Activated CD4-positive, CD25-positive, alpha-beta regulatory T cell treated with anti-CD3 and anti-CD28 coated beads, Interleukin-2, amount 50 U/mL, for 24 hours (primary cell): ENCODE data around the gene IKZF2.

ENCODE experiments used
- ATAC-seq, 2 donors: fragments of 150-1000 bp; cut with Tn5 transposase; one replicate each; pipeline ENCODE4 v1.10.0; 2021; ENCODE audit warnings: mild to moderate bottlenecking in 1 of 2, moderate library complexity in 1 of 2

The IKZF2 gene

DNA sequence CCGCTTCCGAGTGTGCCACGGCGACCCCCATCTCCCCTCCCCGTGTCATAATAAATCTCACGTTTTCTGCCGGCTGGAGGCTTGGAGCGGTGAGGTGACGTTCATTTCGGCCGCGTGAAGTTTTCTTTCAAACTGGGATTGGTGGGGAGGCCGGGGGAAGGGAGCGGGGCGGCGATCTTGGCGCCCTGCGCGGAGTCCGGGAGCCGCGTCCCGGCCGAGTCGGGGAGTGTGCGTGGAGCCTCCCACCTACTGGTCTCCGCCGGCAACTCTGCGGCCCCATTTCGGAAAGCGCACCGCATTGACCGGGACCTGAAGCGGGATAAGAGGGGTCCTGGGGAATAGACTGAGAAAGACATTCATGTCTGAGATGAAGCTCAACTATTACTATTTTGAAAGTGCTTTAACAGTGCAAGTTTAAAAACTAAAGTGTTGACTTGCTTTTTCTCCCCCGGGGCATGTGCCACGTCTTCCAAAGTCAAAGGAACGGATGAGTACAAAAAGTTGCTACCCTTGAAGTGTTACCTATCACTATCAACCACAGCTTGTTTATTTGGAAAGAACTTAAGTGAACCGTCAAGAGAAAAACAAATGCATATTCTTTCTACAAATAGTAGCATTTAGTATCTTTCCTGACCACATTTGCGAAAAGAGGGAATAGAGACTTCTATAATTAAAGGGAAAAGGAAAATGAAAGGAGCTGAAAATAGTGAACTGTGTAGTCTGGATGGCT lies 818 bp upstream of the IKZF2 start:
- ATAC-seq: peak; percentile 1 to 3

DNA sequence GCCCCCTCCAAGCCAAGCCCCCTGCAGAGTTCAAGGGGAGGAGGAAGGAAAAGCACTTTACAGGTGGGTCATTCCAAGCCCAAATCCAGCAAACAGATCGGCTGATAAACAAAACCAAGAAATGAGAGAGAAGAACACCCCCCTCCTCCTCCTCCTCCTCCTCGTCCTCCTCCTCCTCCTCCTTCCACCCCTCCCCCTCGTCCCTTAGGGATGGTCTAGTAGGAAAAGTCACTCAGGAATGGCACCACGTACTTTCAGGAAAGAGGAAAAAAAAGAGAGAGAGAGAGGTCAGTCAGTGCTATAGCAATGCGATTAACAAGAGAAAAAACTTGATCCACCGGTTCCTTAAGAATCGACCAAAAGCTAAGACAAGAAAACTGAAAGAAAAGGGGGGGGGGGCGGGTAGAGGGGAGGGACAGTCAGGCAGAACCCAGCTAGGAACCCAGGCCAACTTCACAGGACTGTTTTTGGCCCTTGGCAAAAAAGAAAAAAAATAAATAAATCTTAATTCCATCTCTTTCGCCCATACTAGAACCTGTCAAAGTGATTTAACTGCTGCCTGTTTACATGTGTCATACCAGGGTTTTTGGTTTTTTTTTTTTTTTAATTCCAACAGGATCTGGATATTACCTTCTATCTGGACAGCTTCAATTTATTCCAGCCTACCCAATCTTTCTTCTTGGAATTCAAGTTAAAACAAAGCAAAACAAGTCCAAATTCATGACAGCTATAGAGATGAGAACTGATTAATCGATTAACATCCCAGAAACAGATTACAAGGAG lies 906 bp downstream of the IKZF2 start:
- ATAC-seq: no peak

DNA sequence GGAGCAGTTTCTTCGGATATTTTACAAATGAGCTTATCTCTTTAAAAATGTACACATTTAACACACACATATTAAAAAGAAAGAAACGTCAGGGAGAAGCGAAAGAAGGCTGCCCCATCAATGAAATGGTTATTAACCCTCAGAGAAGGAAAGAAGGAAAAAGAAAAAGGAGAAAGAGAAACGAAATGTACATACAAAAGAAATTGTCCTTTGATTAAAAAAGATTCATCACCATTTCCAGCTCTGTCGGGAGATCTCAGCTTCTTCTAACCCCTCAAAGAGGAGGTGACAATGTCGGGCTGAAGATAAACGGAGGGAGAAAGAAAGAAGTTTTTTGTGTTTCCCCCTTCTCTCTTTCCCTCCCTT lies 1.5 kb downstream of the IKZF2 start:
- ATAC-seq: no peak

DNA sequence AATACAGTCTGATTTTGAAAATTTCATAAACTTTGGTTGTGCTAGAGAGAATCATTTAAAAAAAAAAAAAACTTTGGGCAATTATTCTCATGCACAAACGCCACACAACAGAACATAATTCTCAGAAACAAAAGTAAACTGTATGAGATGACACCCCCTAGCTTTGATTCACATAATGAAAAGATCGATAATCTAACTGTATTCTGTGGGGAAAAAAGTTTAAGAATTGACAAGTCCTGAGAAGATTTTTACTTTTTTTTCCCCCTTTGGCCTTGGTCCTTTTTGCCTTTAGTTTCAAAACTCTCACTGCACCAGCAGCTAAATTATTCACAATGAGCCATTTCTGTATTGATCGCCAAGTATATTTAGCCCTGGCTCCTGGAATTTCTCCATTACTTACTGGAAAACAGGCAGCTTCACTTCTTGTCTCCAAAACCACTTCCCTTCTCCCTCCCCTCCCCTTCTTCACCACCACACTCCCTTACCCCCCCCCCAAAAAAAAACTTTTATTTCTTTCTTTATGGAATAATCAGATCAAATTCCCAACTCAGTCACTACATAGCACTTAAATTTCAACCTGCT lies 2.0 kb downstream of the IKZF2 start:
- ATAC-seq: no peak

DNA sequence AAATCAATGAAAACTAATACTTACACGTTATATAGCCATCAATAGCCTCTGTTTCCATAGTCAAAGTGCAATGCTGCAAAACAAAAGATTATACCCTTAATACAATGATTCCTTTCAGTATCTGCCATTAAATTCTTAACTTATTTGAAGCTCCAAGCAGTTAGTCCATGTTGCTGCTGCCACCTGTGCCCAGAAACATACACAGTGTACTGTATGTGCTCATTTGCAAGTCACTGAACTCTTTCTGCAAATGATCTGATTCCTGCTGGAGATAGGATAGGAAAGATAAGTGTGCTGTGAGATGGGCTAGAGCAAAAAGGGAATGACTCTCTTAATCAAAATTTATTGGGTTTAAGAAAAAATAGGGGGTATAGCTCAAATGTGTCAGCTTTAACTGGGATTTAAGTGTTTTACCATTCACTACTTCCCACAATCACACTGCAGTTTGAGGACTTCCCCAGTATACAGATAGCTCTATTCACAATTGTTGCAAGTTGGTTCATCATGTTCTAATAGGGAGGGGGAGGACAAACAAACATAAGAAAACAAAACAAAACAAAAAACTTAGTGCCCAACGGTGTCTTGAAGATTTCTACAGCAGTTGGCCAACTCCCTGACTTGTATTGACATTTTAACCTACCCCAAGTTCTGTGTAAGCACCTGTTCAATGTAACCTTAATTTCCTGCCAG lies 2.7 kb downstream of the IKZF2 start:
- no peak for ATAC-seq

DNA sequence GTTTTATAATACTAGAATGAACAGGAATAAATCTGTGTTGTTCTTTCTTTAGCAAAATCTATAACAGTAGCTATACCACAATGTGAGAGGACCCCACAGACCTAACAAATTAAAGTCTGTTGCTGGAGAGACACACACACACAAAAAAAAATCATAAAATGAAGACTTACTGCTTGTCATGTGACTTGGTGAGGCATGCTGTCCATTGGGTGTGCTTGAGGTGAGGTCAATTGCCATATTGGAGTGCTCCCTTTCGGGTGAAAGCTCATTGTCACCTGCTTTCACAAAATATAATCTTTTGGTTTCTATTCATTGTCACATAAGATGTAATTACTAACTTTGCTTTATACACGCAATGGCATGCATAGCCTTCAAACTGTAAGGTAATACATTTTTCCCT lies 3.9 kb downstream of the IKZF2 start:
- ATAC-seq: peak; percentile 37 to 40

DNA sequence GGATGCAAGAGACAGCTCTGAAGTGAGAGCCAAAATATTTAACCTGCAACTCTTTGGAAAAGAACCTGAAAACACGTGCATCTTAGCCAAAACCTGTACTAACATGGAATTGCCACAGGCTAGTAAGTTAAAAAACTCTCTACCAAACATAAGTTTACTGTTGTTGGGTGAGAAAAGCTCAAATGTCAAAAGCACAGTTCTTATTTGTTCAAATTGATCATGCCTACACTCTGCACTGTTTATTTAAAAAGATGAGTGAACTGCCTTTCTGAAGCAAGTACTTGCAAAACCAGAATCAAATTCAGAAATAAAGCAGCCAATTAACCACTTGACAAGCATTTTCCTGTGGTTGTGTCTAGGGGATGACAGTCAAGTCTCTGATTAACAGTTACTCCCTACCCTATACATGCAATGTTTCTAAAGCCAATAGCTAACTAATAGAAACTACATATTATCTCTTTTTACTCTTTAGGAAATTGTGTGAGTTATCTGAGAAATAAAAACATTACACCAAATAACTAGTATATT lies 5.6 kb downstream of the IKZF2 start:
- peak; percentile 55 to 65 for ATAC-seq

DNA sequence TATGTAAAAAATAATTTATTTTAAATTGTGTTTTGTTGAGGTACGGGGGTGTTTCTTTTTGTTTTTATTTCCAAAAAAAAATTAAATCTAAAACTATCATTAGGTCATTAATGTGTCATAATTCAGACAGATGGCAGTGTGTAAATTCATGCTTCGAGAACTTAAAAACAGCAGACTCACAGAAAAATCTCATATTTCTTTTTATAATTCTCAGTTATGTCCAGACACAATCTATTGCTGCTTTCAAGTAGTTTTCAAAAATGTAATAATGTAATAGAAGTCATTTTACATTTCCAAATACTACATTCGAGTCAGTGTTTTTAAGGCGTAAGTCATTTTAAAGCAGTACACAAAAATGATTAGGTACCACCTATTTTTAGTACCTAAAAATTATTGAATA lies 14.3 kb downstream of the IKZF2 start:
- ATAC-seq: no peak

DNA sequence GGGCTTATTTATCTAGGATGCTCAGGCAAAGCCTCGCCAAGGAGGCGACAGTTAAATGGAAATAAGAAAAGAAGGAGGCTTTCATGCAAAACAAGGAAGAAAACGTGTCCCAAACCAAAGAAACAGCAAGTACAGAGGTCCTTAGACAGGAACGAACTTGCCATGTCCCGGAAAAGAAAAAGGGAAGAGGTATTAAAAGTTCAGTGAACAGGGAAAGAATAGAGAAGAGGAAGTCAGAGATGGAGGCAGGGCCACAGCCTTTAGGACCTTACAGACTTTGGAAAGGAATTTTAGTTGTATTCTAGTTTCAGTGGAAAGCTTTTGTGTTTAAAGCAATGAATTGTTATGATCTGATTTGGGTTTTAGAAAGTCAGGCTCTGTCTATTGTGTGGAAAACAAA lies 22.1 kb downstream of the IKZF2 start:
- ATAC-seq: no peak

DNA sequence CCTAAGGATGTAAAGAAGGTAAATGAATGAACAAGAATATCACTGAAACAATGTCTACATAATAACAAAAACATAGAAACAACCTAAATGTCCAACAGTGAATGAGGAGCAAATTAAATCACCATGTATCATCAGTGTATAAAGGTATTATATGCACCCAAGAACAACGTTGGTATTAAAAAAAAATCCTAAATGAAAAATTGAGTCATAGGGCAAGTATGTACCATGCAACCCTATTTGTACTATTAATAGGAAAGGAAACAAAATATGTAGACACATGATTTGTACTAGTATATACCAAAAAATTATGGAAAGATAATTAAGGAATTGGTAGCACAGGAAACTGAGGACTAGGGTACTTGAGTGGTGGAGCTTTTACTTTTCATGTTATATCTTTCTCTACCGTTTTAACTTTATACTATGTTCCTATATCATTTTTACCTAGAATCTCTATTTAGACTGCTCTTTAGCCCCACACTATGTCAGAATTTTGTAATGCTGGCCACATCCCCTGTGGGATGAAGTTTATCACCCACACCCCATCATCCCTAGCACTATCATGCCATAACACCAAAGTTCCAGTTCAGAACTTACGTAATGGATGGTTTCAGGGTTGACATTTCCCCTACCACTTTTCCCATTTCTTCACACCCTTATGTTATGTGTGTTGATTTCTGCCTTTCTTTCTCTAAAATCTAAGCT lies 25.6 kb downstream of the IKZF2 start:
- ATAC-seq: peak; percentile 65 to 66

DNA sequence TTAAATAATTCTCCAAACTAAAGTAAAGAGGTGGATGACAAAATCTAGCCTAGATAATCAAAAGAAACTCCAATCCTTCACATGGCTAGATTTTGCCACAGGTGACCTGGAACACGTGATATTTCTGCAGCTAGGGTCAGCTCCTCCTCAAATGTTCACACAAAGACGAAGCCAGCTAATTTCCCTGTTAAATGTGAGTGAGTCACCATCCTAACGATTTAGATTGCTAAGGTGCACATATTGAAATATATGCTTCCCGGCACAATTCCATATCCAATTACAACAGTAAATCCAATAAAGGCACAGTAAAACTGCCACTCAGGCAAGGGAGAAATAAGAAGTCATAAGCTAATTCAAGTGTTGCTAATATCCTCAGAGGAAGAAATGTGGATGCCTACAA lies 28.7 kb downstream of the IKZF2 start:
- ATAC-seq: no peak

DNA sequence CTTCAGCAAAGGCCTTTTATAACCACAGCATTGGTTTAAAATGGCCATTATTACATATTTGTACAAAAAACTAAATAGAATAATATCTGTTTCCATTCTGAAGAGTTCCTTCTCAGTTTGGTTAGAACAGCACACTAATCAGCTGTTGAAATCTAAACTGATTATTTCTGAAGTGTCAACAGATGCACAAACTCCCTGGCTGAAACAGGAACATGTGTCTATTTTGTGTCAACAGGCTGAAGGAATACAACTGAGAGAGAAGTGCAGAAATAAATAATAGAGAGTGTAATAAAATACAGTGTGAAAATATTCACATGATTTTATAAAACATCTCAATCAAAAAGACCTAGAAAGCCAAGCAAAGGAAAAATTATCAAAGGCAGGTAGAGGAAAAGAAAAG lies 29.7 kb downstream of the IKZF2 start:
- ATAC-seq: no peak

DNA sequence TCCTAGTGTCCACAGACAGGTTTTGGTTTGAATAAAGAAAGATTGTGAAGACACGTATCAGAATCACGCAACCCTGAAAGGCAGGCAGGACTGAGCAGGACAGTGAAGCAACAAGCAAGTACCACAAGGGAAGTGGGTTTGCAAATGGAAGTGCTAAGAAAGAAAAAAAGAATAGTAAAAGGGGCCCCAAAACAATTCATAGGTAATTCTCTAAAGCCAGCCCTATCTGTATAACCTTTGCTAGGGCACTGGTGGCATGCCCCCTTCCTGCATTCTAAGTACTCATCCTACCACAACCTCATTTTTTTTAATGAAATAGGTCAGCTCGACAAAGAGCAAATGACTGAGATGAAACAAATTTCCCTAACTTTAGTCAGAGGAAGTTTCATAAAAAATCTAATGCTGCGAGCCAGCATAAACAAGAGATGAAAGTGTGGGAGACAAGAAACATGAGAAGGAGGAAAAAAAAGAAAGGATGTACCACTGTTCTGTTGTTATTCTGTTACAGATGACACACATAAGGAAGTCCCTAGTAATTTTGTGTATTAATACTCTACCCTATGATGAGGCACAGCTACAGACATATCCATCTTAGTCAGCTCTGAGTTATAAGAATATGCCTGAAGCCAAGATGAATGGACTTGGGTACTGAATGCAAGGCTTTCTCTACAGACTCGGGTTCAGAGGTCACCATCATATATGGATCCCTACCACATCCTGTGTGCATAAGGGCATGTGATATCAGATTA lies 32.2 kb downstream of the IKZF2 start:
- peak; percentile 89 for ATAC-seq

DNA sequence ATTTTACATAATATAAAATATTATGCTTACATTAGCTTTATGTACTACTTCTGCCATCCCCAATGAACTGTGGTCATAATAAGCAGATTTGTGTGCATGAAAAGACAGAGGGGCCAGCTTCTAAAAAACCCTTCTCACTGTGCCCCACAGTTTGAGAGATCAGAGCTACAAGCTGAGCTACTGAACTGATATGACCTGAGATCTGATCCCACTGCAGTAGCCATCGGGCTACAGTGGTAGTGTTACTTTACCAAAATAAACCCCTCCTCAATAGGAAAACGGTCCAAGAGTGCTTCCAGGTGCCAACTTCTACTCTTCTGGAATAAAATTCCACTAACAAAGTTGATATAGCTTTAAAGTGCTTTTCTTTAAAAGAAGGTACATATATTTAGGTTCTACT lies 43.1 kb downstream of the IKZF2 start:
- no peak for ATAC-seq

DNA sequence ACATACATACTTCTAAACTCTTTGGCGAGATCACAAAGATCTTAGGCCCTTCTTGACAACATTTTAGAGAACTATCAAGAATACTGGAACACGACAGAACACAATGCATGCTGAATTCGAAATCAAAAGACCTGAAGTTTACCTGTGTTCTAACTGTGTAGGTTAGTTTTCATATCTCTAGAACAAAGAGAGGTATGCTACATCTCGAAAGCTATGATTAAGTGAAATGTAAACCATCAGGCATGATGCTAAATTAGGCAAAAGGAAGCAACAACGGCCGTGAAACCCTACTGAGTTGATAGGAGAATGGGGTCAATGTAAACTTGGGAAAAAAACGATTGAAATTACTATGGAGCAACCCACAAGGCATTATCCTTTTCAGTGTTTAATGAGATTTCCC lies 43.7 kb downstream of the IKZF2 start:
- ATAC-seq: peak; percentile 69 to 74

DNA sequence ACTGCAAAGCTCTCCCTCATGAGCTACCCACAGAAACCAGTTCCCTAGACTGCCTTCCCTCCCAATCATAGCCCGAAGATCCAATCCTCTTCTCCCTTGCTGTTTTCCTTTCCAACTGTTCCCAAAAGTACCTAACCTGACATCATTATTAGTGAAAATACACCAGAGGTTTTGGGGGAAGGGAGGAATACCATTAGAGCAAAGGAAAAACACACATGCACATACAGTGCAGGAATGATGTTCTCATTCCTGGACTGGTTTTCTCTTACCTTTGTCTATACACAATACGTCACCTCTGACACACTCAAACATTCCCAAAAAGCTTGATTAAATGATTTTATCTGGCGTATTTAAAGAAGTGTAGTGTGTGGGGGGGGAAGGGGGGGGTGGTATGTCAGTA lies 46.2 kb downstream of the IKZF2 start:
- ATAC-seq: no peak

DNA sequence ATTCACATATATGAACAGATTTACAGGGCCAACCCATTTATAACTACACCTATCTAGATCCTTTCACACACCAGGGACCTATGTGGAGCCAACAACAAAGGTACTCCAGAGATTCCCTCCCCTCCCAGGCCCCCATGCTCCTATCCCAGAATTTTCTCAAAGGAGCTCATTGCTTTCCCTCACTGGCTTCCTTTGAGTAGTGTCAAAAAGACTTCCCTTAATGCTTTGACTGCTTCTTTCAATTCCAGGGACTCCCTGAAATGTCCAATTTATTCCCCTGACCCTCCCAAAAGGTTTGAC lies 46.6 kb downstream of the IKZF2 start:
- no peak for ATAC-seq

DNA sequence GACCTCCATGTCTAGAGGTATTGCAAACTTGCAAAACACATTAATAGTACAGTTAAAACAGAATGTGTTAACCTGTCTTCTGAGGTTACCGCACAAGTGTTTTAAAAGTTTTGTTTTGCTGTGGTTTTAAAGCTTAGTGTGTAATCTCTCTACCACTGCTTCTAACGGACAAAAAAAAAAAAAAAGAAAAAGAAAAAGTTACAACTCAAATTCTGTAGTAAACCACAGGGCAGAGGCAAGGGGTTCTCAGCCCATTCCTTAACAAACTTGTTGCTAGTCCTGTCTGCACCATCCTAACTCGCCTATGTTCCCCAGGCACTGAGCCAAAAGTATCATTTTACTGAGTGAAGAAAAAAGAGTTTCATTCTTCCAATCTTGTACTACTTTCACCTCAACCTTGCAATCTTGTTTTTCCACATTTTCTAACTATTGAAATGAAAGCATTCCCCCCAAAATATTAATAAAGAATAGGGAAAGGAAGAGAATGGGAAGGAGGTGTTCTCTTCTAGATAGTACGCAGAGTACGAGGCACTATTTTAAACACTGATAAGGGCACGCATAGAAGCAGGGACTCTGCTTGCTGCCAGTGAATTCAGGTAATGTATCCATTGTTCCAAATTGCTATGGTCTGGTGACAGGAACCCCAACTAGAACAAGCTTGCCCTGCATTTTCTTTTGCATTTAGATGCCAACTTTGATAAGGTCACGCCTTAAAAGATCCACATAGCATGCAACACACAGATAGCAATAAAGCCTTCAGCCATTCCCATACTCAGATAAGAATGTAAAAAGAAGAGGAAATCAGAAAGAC lies 47.1 kb downstream of the IKZF2 start:
- ATAC-seq: peak; percentile 18 to 27

DNA sequence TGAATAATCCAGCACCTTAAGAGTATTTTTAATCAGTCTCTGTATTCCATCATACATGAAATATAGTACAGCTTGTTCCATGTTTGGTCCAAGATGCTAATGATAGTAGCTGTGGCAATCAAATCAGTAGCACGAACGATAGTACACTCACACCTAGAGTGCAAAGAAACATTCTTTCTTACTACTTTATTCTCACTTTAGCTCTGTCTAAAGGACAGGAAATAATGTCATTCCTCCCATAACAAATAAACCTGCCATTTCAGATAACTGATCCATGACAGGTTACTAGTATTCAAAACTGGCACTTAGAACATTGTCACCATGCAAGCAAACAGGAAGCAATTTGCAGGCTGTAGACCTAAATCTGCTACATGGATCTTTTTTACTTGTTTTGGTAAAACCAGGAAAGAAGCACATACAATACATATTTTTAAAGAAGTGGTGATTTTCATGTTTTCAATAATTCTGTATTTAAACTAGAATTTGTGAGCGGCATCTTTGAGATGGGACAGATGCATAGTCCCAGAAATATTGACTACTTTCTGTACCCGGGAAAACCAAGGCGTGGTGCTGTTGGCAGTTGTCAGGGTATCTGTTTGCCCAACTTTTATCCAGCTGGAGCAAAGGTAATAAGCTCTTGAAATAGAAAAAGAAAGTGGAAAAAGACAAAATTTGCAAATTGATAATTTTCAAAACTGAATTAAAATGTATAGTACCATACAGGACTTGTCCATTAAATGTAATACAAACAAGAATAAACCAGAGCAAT lies 49.5 kb downstream of the IKZF2 start:
- ATAC-seq: peak; percentile 64 to 68

DNA sequence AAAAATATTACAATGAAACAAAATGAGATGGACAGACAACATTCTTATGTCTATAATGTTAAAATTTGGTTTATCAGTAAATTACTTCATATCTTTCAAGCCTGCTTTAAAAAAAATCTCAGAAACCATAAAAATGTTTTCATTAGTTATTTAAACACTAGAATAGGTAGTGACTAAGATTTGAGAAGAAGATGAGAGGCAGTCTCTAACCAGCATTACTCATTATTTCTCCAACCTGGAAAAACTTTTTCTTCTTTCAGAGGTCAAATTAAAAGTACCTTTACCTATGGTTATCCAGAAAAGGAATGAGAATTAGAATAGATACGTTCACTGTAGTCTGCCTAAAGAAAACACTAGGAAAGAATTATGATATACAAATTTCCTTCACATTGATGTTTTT lies 50.3 kb downstream of the IKZF2 start:
- ATAC-seq: peak; percentile 17 to 36
